Right lobe of liver (tissue), 4 donors: ENCODE data around the gene SNAP25.

ENCODE experiments used
- CTCF ChIP-seq, 4 donors: fragments of 200-600 bp in 3 of 4; fragments of 450-650 bp in 1 of 4; IDR thresholded peaks; one replicate each; pipeline versions ENCODE4 v1.5.1 to v1.8.0; 2016 to 2022; ENCODE audit warnings: antibody characterized with exemption in 4 of 4, mild to moderate bottlenecking in 2 of 4
- POLR2A ChIP-seq: fragments of 450-650 bp; IDR thresholded peaks from one replicate; pipeline ENCODE4 v1.6.1; 2017; ENCODE audit warnings: antibody characterized with exemption, mild to moderate bottlenecking
- donor health status: DM: no; HTN: no; CAD: no.
- donor health status: DM: no; HTN: no; CAD: no.
- donor health status: DM: no; HTN: yes; CAD: no.

- TF ChIP-seq CTCF (IDR thresholded peaks at IDR 0.05): no peak
- no peak for TF ChIP-seq POLR2A
Measured at GRCh38 chr20:10315138-10315537, 96.5 kb downstream of the SNAP25 start.
